Hepatocyte (in vitro differentiated cells): ENCODE measurements around the gene TP73. TPM values are rescaled to one million over a fixed set of nuclear protein-coding genes. Genes with fewer than 3 reads are reported as not detected.

Experiments used
- DNase-seq: peaks from one replicate; pipeline ENCODE4 v3.0.0-alpha.2; 2016; ENCODE audit warnings: low spot score
- H2AFZ ChIP-seq: fragments of 200-600 bp; sonication (generic); 2 replicates; pipeline ENCODE4 v1.6.0; 2016; ENCODE audit warnings: antibody characterized with exemption, mild to moderate bottlenecking
- H3K27ac ChIP-seq: fragments of 200-600 bp; sonication (generic); 2 replicates; pipeline ENCODE4 v1.5.1; 2016; ENCODE audit warnings: mild to moderate bottlenecking
- H3K27me3 ChIP-seq: fragments of 200-600 bp; sonication (generic); 2 replicates; pipeline ENCODE4 v1.6.1; 2016
- H3K36me3 ChIP-seq: fragments of 200-600 bp; sonication (generic); replicated peaks from 2 replicates; pipeline ENCODE4 v1.5.1; 2016; ENCODE audit warnings: low read depth; ENCODE audit not compliant: insufficient read depth
- H3K4me1 ChIP-seq: fragments of 200-600 bp; sonication (generic); 2 replicates; pipeline ENCODE4 v1.5.1; 2016; ENCODE audit warnings: mild to moderate bottlenecking, moderate library complexity; ENCODE audit not compliant: insufficient read depth
- H3K4me2 ChIP-seq: fragments of 200-600 bp; sonication (generic); 2 replicates; pipeline ENCODE4 v1.6.0; 2016
- H3K4me3 ChIP-seq: fragments of 200-600 bp; sonication (generic); 2 replicates; pipeline ENCODE4 v1.5.1; 2016; ENCODE audit warnings: mild to moderate bottlenecking
- H3K79me2 ChIP-seq: fragments of 200-600 bp; sonication (generic); 2 replicates; pipeline ENCODE4 v1.6.0; 2017; ENCODE audit warnings: mild to moderate bottlenecking
- H3K9me2 ChIP-seq: fragments of 200-600 bp; sonication (generic); replicated peaks from 2 replicates; pipeline ENCODE4 v1.6.0; 2017; ENCODE audit warnings: mild to moderate bottlenecking; ENCODE audit not compliant: insufficient read depth
- H3K9me3 ChIP-seq: fragments of 200-600 bp; sonication (generic); 2 replicates; pipeline ENCODE4 v1.5.1; 2016; ENCODE audit warnings: low read depth, mild to moderate bottlenecking
- H4K20me1 ChIP-seq: fragments of 200-600 bp; sonication (generic); 2 replicates; pipeline ENCODE4 v1.6.0; 2016; ENCODE audit warnings: mild to moderate bottlenecking; ENCODE audit not compliant: insufficient read depth, poor library complexity, severe bottlenecking
- CTCF ChIP-seq: fragments of 200-600 bp; sonication (generic); IDR thresholded peaks from 2 replicates; pipeline ENCODE4 v1.5.1; 2016; ENCODE audit warnings: antibody characterized with exemption, mild to moderate bottlenecking; ENCODE audit not compliant: poor library complexity
- EZH2 ChIP-seq: fragments of 200-600 bp; sonication (generic); IDR thresholded peaks from 2 replicates; pipeline ENCODE4 v1.6.1; 2016; ENCODE audit warnings: antibody characterized with exemption, mild to moderate bottlenecking, borderline replicate concordance
- EZH2phosphoT487 ChIP-seq: fragments of 200-600 bp; sonication (generic); IDR thresholded peaks from one replicate; pipeline ENCODE4 v1.6.1; 2018; ENCODE audit warnings: antibody characterized with exemption, mild to moderate bottlenecking, low read depth, moderate library complexity; ENCODE audit not compliant: unreplicated experiment, severe bottlenecking
- WGBS: methylation state at CpG from one replicate; pipeline ENCODE4 v1.1.6; 2016; ENCODE audit warnings: low lambda C conversion rate; ENCODE audit errors: missing lambda C conversion rate; 5-methylcytosine and 5-hydroxymethylcytosine counted together
- polyA plus RNA-seq: library from polyadenylated mRNA; unstranded; fragments of >200 nt; fragmentation: Nextera tagmentation; extraction: Ambion mirVana; gene quantifications from 2 replicates; pipeline ENCODE4 v1.2.1, GENCODE V29; 2016
- total RNA-seq: library from RNA; depleted of rRNA; stranded (reverse); fragments of >200 nt; gene quantifications from 2 replicates; pipeline ENCODE4 v1.2.3, GENCODE V29; 2014

TP73 gene
- total and polyA plus RNA-seq, 2 experiments from 2014 or later = 0.27 to 0.47 TPM

DNA sequence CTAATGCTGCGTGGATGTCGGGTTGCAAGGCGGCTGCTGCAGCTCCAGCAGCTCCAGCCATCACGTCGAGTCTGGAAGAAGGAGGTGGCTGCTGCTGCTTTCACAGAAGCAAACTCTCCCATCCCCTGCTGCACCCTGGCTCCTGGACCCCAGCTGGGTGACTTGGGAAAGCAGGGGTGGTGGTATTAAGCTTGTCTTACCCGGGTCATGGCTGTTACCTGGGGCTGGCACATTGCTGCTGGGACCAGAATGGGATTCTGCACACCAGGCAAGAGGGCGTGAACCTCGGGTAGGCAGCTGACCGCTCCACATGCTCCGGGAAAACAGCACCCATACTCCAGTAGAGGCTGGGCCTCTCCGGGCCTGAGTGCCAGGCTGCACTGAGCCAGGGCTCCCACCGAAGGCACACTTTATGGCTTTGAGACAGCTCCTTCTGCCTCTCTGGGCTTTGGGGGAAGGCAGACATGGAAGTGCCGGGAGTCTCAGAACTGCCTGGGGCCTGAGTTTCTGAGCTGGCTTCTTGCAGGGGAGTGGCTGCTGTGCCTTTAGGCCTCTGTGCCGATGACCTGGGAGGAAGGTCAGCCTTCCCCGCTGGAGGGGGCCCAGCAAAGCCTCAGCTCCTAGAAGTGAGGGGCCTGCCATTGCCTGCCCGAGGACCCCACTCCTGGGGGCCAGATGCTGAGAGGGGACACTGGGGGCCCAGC is 121.4 kb downstream of the TP73 start:
- Histone ChIP-seq H3K9me3 (no peaks in the 10 kb centered on the region), H3K79me2 (no peaks in the 10 kb centered on the region), H3K4me2 (peak overlapping the region; percentile 98), H4K20me1 (no peaks in the 10 kb centered on the region), H3K4me3 (no peak overlapping the region), H3K27ac (peak overlapping the region; percentile 67), H3K36me3 (no peaks in the 10 kb centered on the region), H3K27me3 (no peaks in the 10 kb centered on the region), H3K4me1 (peaks cover 41% of the 10 kb centered on the region), H2AFZ (no peak overlapping the region), H3K9me2 (no peaks in the 10 kb centered on the region)
- no peak for DNase-seq
- TF ChIP-seq EZH2 = no peak
- no peak for TF ChIP-seq CTCF
- no peak for TF ChIP-seq EZH2phosphoT487
- 74% methylated on average over 16 of the region's 16 CpGs for WGBS

DNA sequence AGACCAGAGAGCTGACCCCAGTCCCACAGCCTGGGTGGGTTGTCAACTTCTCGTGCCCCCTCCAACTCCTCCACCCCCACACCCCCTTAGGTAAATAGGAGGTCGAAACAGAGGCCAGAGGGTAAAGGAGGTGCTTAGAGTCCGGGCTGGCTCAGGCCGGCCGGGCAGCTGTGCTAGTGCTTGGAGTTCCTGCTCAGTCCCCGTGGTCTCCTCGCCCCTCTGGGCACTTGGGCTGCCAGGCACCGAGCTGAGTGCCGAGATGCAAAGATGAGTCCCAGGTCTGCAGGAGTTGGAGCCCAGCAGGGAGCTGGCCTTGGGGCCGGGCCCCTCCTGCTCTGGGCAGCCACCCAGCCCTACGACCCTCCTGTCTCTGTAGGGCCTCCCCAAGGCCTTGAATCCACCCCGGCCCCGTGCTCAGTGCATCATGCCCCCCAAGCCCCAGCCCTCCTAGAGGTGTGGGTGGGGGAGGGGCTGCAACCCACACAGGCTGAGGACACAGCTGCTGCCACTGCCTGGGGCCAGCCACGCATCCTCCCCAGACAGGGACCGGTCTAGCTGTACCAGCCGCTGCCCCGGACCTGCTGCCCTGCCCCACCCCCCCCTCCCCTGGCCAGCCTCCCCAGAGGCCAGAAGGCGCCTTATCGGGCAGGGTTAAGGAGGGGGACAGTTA is 122.1 kb downstream of the TP73 start:
- no peaks in the 10 kb centered on the region for H3K9me2 ChIP-seq
- no peaks in the 10 kb centered on the region for H3K79me2 ChIP-seq
- H3K36me3 ChIP-seq = no peaks in the 10 kb centered on the region
- no peak overlapping the region for H3K27ac ChIP-seq
- H3K27me3 ChIP-seq = no peaks in the 10 kb centered on the region
- peak overlapping the region; percentile 98 for H3K4me2 ChIP-seq
- no peaks in the 10 kb centered on the region for H4K20me1 ChIP-seq
- no peaks in the 10 kb centered on the region for H3K9me3 ChIP-seq
- no peak for DNase-seq
- H3K4me1 ChIP-seq = peaks cover 41% of the 10 kb centered on the region
- H3K4me3 ChIP-seq = no peak overlapping the region
- TF ChIP-seq CTCF (no peak), EZH2 (no peak), EZH2phosphoT487 (no peak)
- 69% methylated on average over 13 of the region's 19 CpGs for WGBS
- no peak overlapping the region for H2AFZ ChIP-seq

GRCh38 chr1:3774946-3775489 is 122.7 kb downstream of the TP73 start:
- whole genome bisulfite sequencing = 71% methylated on average over 15 of the region's 17 CpGs
- Histone ChIP-seq H3K4me1 (peaks cover 41% of the 10 kb centered on the region), H3K36me3 (no peaks in the 10 kb centered on the region), H3K4me2 (peak overlapping the region; percentile 98), H3K27me3 (no peaks in the 10 kb centered on the region), H3K79me2 (no peaks in the 10 kb centered on the region), H3K9me2 (no peaks in the 10 kb centered on the region), H3K9me3 (no peaks in the 10 kb centered on the region), H2AFZ (no peak overlapping the region), H4K20me1 (no peaks in the 10 kb centered on the region), H3K4me3 (no peak overlapping the region), H3K27ac (no peak overlapping the region)
- TF ChIP-seq EZH2 (no peak), EZH2phosphoT487 (no peak), CTCF (no peak)
- no peak for DNase-seq
